HepG2 (cell line): ENCODE data around the gene GJD4. TPM values are rescaled to one million over a fixed set of nuclear protein-coding genes. Genes with fewer than 3 reads are reported as not detected.

ENCODE experiments used
- ATAC-seq: fragments of 200-7000 bp; cut with Tn5 transposase; 3 replicates; pipeline ENCODE4 v1.9.1; 2020; ENCODE audit warnings: mild to moderate bottlenecking, moderate library complexity
- BruUV-seq: library from RNA; stranded (reverse); fragments of 400-500 nt; replicated peaks from 2 replicates; lab custom pipeline; 2021; lab: Mats Ljungman, UMichigan
- CTCF ChIA-PET: fragments of 300-600 bp; formaldehyde crosslinking; extraction: SDS; loops from one replicate; lab custom pipeline; 2021; ENCODE audit warnings: low total read pairs, inconsistent platforms, low intra/inter-chr PET ratio; lab: Yijun Ruan, JAX
- POLR2A ChIA-PET: fragments of 350-600 bp; sonication (Branson Sonifier 250); formaldehyde crosslinking; loops from one replicate; lab custom pipeline; 2020; ENCODE audit warnings: antibody characterized with exemption, inconsistent platforms; lab: Yijun Ruan, JAX
- DNase-seq: peaks from one replicate; pipeline ENCODE4 v3.0.0-alpha.2; 2015; ENCODE audit warnings: low spot score
- FAIRE-seq: peaks from 3 replicates; lab custom pipeline; 2011; peaks lifted over from hg19 to GRCh38; lab: Jason Lieb, UNC
- H2AFZ ChIP-seq: one replicate; pipeline ENCODE4 v1.6.1; 2011; ENCODE audit warnings: low read length, inconsistent platforms
- H3K27ac ChIP-seq: fragments of 300-600 bp; 3 replicates; pipeline ENCODE4 v1.8.0; 2011; ENCODE audit warnings: mixed run types, mild to moderate bottlenecking, mixed read lengths, low read length, inconsistent platforms; ENCODE audit not compliant: insufficient read depth; ENCODE audit errors: extremely low read length
- H3K27me3 ChIP-seq, 2 experiments: fragments of 200-600 bp in 1 of 2; 2 replicates in 1 of 2; 3 replicates in 1 of 2; pipeline versions ENCODE4 v1.6.0 to v1.8.0; 2011; ENCODE audit warnings: low read length in 2 of 2, mild to moderate bottlenecking in 2 of 2, moderate library complexity in 2 of 2, inconsistent platforms in 1 of 2; ENCODE audit not compliant: insufficient read depth in 2 of 2, control insufficient read depth in 1 of 2
- H3K36me3 ChIP-seq, 2 experiments: fragments of 200-600 bp in 1 of 2; replicated peaks in 1 of 2; 2 replicates in 1 of 2; 3 replicates in 1 of 2; pipeline versions ENCODE4 v1.5.1 to v1.8.0; 2011; ENCODE audit warnings: low read length in 2 of 2, inconsistent platforms in 1 of 2; ENCODE audit not compliant: insufficient read depth in 2 of 2, control insufficient read depth in 1 of 2
- H3K4me1 ChIP-seq: 2 replicates; pipeline ENCODE4 v1.5.1; 2012; ENCODE audit warnings: low read length, inconsistent platforms; ENCODE audit not compliant: insufficient read depth
- H3K4me2 ChIP-seq: 2 replicates; pipeline ENCODE4 v1.6.0; 2011; ENCODE audit warnings: low read depth, low read length, inconsistent platforms
- H3K4me3 ChIP-seq, 3 experiments: fragments of 200-600 bp in 1 of 3; sonication (generic), shearing (Covaris generic) in 1 of 3; replicated peaks in 1 of 3; 2 replicates each; pipeline ENCODE4 v1.5.1; 2011 to 2016; ENCODE audit warnings: low read length in 3 of 3, inconsistent platforms in 2 of 3, low read depth in 2 of 3, mild to moderate bottlenecking in 2 of 3, control low read depth in 1 of 3, mixed read lengths in 1 of 3; ENCODE audit not compliant: insufficient read depth in 1 of 3
- H3K79me2 ChIP-seq: one replicate; pipeline ENCODE4 v1.6.1; 2011; ENCODE audit warnings: low read length, inconsistent platforms; ENCODE audit not compliant: insufficient read depth
- H3K9ac ChIP-seq: 2 replicates; pipeline ENCODE4 v1.6.0; 2011; ENCODE audit warnings: mild to moderate bottlenecking, low read depth, low read length, inconsistent platforms; ENCODE audit not compliant: insufficient read depth
- H3K9me3 ChIP-seq: 2 replicates; pipeline ENCODE4 v1.5.1; 2012; ENCODE audit warnings: mild to moderate bottlenecking, low read length
- H4K20me1 ChIP-seq: 2 replicates; pipeline ENCODE4 v1.6.0; 2011; ENCODE audit warnings: inconsistent platforms, mild to moderate bottlenecking, low read length, moderate library complexity; ENCODE audit not compliant: insufficient read depth
- ADNP ChIP-seq: sonication (generic); formaldehyde crosslinking; IDR thresholded peaks from 2 replicates; pipeline ENCODE4 v1.4.0; 2020; ENCODE audit warnings: missing genetic modification reagents
- CBX2 ChIP-seq, 2 experiments: fragments of 200-600 bp in 1 of 2; sonication (generic); formaldehyde crosslinking in 1 of 2; IDR thresholded peaks; 2 replicates each; pipeline versions ENCODE4 v1.7.0 to v1.8.1; 2018 to 2022; ENCODE audit warnings: low read depth in 2 of 2, low read length in 1 of 2, mild to moderate bottlenecking in 1 of 2, missing genetic modification reagents in 1 of 2
- NFE2L1 ChIP-seq: sonication (generic); formaldehyde crosslinking; IDR thresholded peaks from 2 replicates; pipeline ENCODE4 v1.4.0; 2020; ENCODE audit warnings: missing genetic modification reagents, mild to moderate bottlenecking, borderline replicate concordance
- SAP130 ChIP-seq: IDR thresholded peaks from 2 replicates; pipeline ENCODE4 v1.6.1; 2016; ENCODE audit warnings: low read depth
- TAF1 ChIP-seq: sonication (generic); formaldehyde crosslinking; IDR thresholded peaks from 2 replicates; pipeline ENCODE4 v1.4.0; 2020; ENCODE audit warnings: missing genetic modification reagents
- THAP11 ChIP-seq: IDR thresholded peaks from 2 replicates; pipeline ENCODE4 v1.6.1; 2016; ENCODE audit warnings: missing biosample characterization, missing genetic modification reagents
- XRCC5 ChIP-seq: fragments of 200-400 bp; formaldehyde crosslinking; optimal IDR thresholded peaks from 2 replicates; pipeline ENCODE3; 2017; ENCODE audit warnings: mild to moderate bottlenecking, low read length
- ZFP82 ChIP-seq: sonication (generic); formaldehyde crosslinking; IDR thresholded peaks from 2 replicates; pipeline ENCODE4 v1.5.1; 2020; ENCODE audit warnings: mild to moderate bottlenecking, missing genetic modification reagents, borderline replicate concordance
- ZNF547 ChIP-seq: sonication (generic); formaldehyde crosslinking; IDR thresholded peaks from 2 replicates; pipeline ENCODE4 v1.5.1; 2020; ENCODE audit warnings: mild to moderate bottlenecking, missing genetic modification reagents
- ZNF749 ChIP-seq: sonication (generic); formaldehyde crosslinking; IDR thresholded peaks from 2 replicates; pipeline ENCODE4 v1.8.0; 2022; ENCODE audit warnings: mild to moderate bottlenecking, missing genetic modification reagents, moderate library complexity, borderline replicate concordance
- ZSCAN12 ChIP-seq: sonication (generic); formaldehyde crosslinking; IDR thresholded peaks from 2 replicates; pipeline ENCODE4 v1.9.0; 2021; ENCODE audit warnings: mild to moderate bottlenecking, missing genetic modification reagents
- WGBS: methylation state at CpG from one replicate; pipeline ENCODE4 v1.1.6; 2017; ENCODE audit warnings: low lambda C conversion rate; 5-methylcytosine and 5-hydroxymethylcytosine counted together
- in situ Hi-C: cut with HindIII; loops from 2 replicates; pipeline ENCODE4 v1.10.0; 2017; ENCODE audit warnings: low pct_unique_long_range_greater_than_20kb; ENCODE audit not compliant: extremely low pct_ligation_motif_present
- intact Hi-C: fragments of 100-400 bp; cut with micrococcal nuclease; formaldehyde crosslinking; loops from one replicate; pipeline ENCODE4 v1.10.0; 2022; ENCODE audit not compliant: unreplicated experiment
- polyA plus RNA-seq, 8 experiments: library from polyadenylated mRNA; depleted of rRNA in 3 of 8; stranded (reverse) in 7 of 8; unstranded in 1 of 8; fragments of >200 nt; fragmentation: Illumina TruSeq in 4 of 8; extraction: Trizol in 4 of 8; gene quantifications; 2 replicates each; pipeline versions ENCODE4 v1.2.1 to v1.2.3, GENCODE V29; 2011 to 2016; ENCODE audit warnings: low read depth in 4 of 8, missing spikeins in 1 of 8, mixed read lengths in 1 of 8; ENCODE audit not compliant: insufficient read depth in 1 of 8
- total RNA-seq, 5 experiments: library from RNA; depleted of rRNA; stranded (reverse); fragments of >200 nt; fragmentation: Illumina TruSeq; extraction: Trizol; gene quantifications; 2 replicates each; pipeline ENCODE4 v1.2.3, GENCODE V29; 2016; ENCODE audit warnings: low read depth in 1 of 5
- TF ChIP-seq, protein P1 (sequence below): IDR thresholded peaks from 2 replicates; pipeline ENCODE4 v1.6.1; 2016
- TF ChIP-seq, protein P2 (sequence below): sonication (generic); formaldehyde crosslinking; IDR thresholded peaks from 2 replicates; pipeline ENCODE4 v1.4.0; 2020; ENCODE audit warnings: mild to moderate bottlenecking, missing genetic modification reagents
- TF ChIP-seq, protein P3 (sequence below): sonication (generic); formaldehyde crosslinking; IDR thresholded peaks from 2 replicates; pipeline ENCODE4 v1.5.0; 2020; ENCODE audit warnings: missing genetic modification reagents
- TF ChIP-seq, protein P4 (sequence below), 2 experiments: IDR thresholded peaks; 2 replicates each; pipeline ENCODE4 v1.6.1; 2011 to 2012; ENCODE audit warnings: low read length in 2 of 2, borderline replicate concordance in 1 of 2, low read depth in 1 of 2, mild to moderate bottlenecking in 1 of 2, moderate library complexity in 1 of 2
- TF ChIP-seq, protein P5 (sequence below): sonication (generic); formaldehyde crosslinking; IDR thresholded peaks from 2 replicates; pipeline ENCODE4 v1.4.0; 2020; ENCODE audit warnings: missing genetic modification reagents

Gene GJD4
- total and polyA plus RNA-seq, 2 of the 13 experiments (the other 11 are each of a cell fraction or from before 2014, with no cell fraction given), result not detected

DNA sequence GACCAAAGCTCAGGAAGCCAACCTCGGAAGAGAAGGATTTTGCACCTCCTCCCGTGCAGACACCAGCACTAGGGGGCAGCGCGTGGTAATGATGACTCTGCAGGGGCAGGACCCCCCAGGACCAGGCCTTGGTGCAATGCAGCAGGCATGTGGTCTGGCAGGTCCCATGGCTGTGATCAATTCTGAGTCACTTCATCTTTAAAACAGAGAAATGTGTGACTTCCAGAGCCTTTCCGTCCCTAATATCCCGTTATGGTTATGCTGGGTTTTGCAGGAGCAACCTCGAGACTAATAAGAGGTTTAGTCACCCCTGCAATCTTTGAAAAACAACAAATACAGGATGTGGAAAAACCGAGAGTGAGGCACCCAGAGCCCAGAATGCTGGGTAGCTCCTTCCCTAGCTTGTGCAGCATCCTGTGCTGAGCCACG lies 30.2 kb upstream of the GJD4 start (continued):
- TF ChIP-seq, protein P1, sequence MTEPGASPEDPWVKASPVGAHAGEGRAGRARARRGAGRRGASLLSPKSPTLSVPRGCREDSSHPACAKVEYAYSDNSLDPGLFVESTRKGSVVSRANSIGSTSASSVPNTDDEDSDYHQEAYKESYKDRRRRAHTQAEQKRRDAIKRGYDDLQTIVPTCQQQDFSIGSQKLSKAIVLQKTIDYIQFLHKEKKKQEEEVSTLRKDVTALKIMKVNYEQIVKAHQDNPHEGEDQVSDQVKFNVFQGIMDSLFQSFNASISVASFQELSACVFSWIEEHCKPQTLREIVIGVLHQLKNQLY (CRISPR knock-in tag), result no peak
- TF ChIP-seq, protein P2, sequence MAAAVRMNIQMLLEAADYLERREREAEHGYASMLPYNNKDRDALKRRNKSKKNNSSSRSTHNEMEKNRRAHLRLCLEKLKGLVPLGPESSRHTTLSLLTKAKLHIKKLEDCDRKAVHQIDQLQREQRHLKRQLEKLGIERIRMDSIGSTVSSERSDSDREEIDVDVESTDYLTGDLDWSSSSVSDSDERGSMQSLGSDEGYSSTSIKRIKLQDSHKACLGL (CRISPR knock-in tag), result no peak
- TF ChIP-seq THAP11, result no peak

DNA sequence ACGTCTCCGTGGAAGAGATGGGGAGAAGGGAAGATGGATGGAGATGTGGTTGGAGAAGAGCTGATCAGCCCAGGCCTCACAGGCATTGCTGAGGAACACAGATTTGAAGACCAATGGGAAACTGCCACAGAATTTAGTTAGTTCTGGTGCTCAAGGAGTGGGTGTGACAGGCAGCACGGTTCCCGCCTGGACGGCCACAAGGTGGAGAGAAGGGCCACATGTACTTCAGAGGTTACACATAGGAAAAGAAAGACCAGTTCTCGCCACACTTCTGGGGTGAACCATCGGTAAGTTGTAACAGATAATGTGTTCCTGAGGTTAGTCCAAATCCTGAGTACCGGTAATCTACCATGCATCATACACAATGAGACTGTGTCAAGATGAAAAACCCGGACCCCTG lies 29.5 kb upstream of the GJD4 start:
- H3K36me3 ChIP-seq, result peaks cover under 1 to 1% of the 10 kb centered on the region in 2 experiments
- no peak overlapping the region for H3K4me3 ChIP-seq
- POLR2A ChIA-PET, result no interaction called here
- ATAC-seq, result peak; percentile 24; the same call in 2 of the 3 replicates
- no peak for FAIRE-seq
- no peaks in the 10 kb centered on the region for H3K4me1 ChIP-seq
- BruUV-seq, result TSS peak; percentile 31
- in situ Hi-C loops, result no loop called here
- H3K4me2 ChIP-seq, result no peak overlapping the region
- no peak overlapping the region for H3K9ac ChIP-seq
- no peak overlapping the region for H3K27ac ChIP-seq
- no peaks in the 10 kb centered on the region for H3K27me3 ChIP-seq
- CTCF ChIA-PET, result no interaction called here
- no peaks in the 10 kb centered on the region for H3K79me2 ChIP-seq
- no peak overlapping the region for H2AFZ ChIP-seq
- H3K9me3 ChIP-seq, result no peaks in the 10 kb centered on the region
- H4K20me1 ChIP-seq, result no peaks in the 10 kb centered on the region
- DNase-seq, result no peak
- 92% methylated on average over 9 of the region's 9 CpGs for WGBS
- intact Hi-C loops, result no loop called here
- TF ChIP-seq, protein P3, sequence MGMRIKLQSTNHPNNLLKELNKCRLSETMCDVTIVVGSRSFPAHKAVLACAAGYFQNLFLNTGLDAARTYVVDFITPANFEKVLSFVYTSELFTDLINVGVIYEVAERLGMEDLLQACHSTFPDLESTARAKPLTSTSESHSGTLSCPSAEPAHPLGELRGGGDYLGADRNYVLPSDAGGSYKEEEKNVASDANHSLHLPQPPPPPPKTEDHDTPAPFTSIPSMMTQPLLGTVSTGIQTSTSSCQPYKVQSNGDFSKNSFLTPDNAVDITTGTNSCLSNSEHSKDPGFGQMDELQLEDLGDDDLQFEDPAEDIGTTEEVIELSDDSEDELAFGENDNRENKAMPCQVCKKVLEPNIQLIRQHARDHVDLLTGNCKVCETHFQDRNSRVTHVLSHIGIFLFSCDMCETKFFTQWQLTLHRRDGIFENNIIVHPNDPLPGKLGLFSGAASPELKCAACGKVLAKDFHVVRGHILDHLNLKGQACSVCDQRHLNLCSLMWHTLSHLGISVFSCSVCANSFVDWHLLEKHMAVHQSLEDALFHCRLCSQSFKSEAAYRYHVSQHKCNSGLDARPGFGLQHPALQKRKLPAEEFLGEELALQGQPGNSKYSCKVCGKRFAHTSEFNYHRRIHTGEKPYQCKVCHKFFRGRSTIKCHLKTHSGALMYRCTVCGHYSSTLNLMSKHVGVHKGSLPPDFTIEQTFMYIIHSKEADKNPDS (CRISPR knock-in tag), result no peak
- no peak for TF ChIP-seq CBX2 (IDR thresholded peaks at IDR 0.05; ENCODE audit: low read depth, low read length)
- TF ChIP-seq CBX2 (CRISPR knock-in tag; IDR thresholded peaks at IDR 0.05; ENCODE audit: low read depth), result no peak
- no peak for TF ChIP-seq ZNF749 (CRISPR knock-in tag)
- TF ChIP-seq SAP130, result no peak
- no peak for TF ChIP-seq TAF1 (CRISPR knock-in tag)
- no peak for TF ChIP-seq ZSCAN12 (CRISPR knock-in tag)
- TF ChIP-seq, protein P4, sequence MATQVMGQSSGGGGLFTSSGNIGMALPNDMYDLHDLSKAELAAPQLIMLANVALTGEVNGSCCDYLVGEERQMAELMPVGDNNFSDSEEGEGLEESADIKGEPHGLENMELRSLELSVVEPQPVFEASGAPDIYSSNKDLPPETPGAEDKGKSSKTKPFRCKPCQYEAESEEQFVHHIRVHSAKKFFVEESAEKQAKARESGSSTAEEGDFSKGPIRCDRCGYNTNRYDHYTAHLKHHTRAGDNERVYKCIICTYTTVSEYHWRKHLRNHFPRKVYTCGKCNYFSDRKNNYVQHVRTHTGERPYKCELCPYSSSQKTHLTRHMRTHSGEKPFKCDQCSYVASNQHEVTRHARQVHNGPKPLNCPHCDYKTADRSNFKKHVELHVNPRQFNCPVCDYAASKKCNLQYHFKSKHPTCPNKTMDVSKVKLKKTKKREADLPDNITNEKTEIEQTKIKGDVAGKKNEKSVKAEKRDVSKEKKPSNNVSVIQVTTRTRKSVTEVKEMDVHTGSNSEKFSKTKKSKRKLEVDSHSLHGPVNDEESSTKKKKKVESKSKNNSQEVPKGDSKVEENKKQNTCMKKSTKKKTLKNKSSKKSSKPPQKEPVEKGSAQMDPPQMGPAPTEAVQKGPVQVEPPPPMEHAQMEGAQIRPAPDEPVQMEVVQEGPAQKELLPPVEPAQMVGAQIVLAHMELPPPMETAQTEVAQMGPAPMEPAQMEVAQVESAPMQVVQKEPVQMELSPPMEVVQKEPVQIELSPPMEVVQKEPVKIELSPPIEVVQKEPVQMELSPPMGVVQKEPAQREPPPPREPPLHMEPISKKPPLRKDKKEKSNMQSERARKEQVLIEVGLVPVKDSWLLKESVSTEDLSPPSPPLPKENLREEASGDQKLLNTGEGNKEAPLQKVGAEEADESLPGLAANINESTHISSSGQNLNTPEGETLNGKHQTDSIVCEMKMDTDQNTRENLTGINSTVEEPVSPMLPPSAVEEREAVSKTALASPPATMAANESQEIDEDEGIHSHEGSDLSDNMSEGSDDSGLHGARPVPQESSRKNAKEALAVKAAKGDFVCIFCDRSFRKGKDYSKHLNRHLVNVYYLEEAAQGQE (IDR thresholded peaks at IDR 0.05; ENCODE audit: borderline replicate concordance in 1 of 2, low read depth in 1 of 2, low read length in 2 of 2), result no peak
- no peak for TF ChIP-seq NFE2L1 (CRISPR knock-in tag)
- TF ChIP-seq ZFP82 (CRISPR knock-in tag), result no peak
- no peak for TF ChIP-seq ZNF547 (CRISPR knock-in tag)
- TF ChIP-seq, protein P5, sequence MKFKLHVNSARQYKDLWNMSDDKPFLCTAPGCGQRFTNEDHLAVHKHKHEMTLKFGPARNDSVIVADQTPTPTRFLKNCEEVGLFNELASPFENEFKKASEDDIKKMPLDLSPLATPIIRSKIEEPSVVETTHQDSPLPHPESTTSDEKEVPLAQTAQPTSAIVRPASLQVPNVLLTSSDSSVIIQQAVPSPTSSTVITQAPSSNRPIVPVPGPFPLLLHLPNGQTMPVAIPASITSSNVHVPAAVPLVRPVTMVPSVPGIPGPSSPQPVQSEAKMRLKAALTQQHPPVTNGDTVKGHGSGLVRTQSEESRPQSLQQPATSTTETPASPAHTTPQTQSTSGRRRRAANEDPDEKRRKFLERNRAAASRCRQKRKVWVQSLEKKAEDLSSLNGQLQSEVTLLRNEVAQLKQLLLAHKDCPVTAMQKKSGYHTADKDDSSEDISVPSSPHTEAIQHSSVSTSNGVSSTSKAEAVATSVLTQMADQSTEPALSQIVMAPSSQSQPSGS (CRISPR knock-in tag), result no peak
- no peak for TF ChIP-seq XRCC5
- no peak for TF ChIP-seq ADNP (CRISPR knock-in tag)
